Liver (tissue), 9 donors: Measurements from ENCODE around the gene BICDL1. TPM values are rescaled to one million over a fixed set of nuclear protein-coding genes. Genes with fewer than 3 reads are reported as not detected.

Experiments
- DNase-seq: peaks from one replicate; pipeline ENCODE4 v3.0.0-alpha.2; 2017; ENCODE audit warnings: low spot score
- H3K27ac ChIP-seq, 2 donors: one replicate each; pipeline ENCODE4 v1.7.0; 2013; ENCODE audit warnings: inconsistent platforms in 2 of 2, low read length in 2 of 2, control low read depth in 1 of 2, low read depth in 1 of 2, mild to moderate bottlenecking in 1 of 2
- H3K27me3 ChIP-seq, 4 donors: one replicate each; pipeline versions ENCODE4 v1.6.1 to v1.7.0; 2013; ENCODE audit warnings: low read length in 3 of 4, inconsistent platforms in 1 of 4, mild to moderate bottlenecking in 1 of 4, moderate library complexity in 1 of 4; ENCODE audit not compliant: control insufficient read depth in 4 of 4, insufficient read depth in 4 of 4
- H3K36me3 ChIP-seq, 4 donors: one replicate each; pipeline versions ENCODE4 v1.6.1 to v1.7.0; 2013; ENCODE audit warnings: low read length in 3 of 4, mild to moderate bottlenecking in 3 of 4, low read depth in 1 of 4, moderate library complexity in 1 of 4; ENCODE audit not compliant: control insufficient read depth in 4 of 4, insufficient read depth in 3 of 4
- H3K4me1 ChIP-seq, 4 donors: one replicate each; pipeline versions ENCODE4 v1.6.1 to v1.7.0; 2013; ENCODE audit warnings: low read length in 3 of 4, mild to moderate bottlenecking in 3 of 4, moderate library complexity in 1 of 4; ENCODE audit not compliant: control insufficient read depth in 4 of 4, insufficient read depth in 4 of 4
- H3K4me3 ChIP-seq, 3 donors: one replicate each; pipeline versions ENCODE4 v1.6.1 to v1.7.0; 2013; ENCODE audit warnings: low read length in 3 of 3, control low read depth in 1 of 3, low read depth in 1 of 3, mild to moderate bottlenecking in 1 of 3
- H3K9ac ChIP-seq, 2 donors: one replicate each; pipeline ENCODE4 v1.7.0; 2013; ENCODE audit warnings: low read length in 2 of 2, mild to moderate bottlenecking in 2 of 2, moderate library complexity in 2 of 2, control low read depth in 1 of 2, low read depth in 1 of 2
- H3K9me3 ChIP-seq, 4 donors: one replicate each; pipeline versions ENCODE4 v1.6.1 to v1.7.0; 2013; ENCODE audit warnings: low read length in 3 of 4; ENCODE audit not compliant: control insufficient read depth in 4 of 4
- ATF3 ChIP-seq: IDR thresholded peaks from 2 replicates; pipeline ENCODE4 v1.6.1; 2016; ENCODE audit warnings: antibody characterized with exemption
- CTCF ChIP-seq: fragments of 150-350 bp; IDR thresholded peaks from 2 replicates; pipeline ENCODE4 v1.5.1; 2017; ENCODE audit warnings: improper control_type of control experiment, low read depth, low read length; ENCODE audit not compliant: missing input control
- EGR1 ChIP-seq, 2 donors: IDR thresholded peaks; 2 replicates each; pipeline ENCODE4 v1.6.1; 2016 to 2018; ENCODE audit warnings: antibody characterized with exemption in 2 of 2, low read depth in 2 of 2
- FOXA1 ChIP-seq: IDR thresholded peaks from 2 replicates; pipeline ENCODE4 v1.6.1; 2016; ENCODE audit warnings: antibody characterized with exemption
- FOXA2 ChIP-seq: IDR thresholded peaks from 2 replicates; pipeline ENCODE4 v1.6.1; 2016; ENCODE audit warnings: antibody characterized with exemption
- GABPA ChIP-seq, 2 donors: IDR thresholded peaks in 1 of 2; conservative IDR thresholded peaks in 1 of 2; 2 replicates each; pipeline ENCODE4 v1.6.1; 2016; ENCODE audit warnings: antibody characterized with exemption in 2 of 2, mild to moderate bottlenecking in 1 of 2, moderate library complexity in 1 of 2
- HNF4A ChIP-seq, 2 donors: conservative IDR thresholded peaks; 2 replicates each; pipeline ENCODE4 v1.6.1; 2016; ENCODE audit warnings: antibody characterized with exemption in 2 of 2, mild to moderate bottlenecking in 2 of 2
- JUND ChIP-seq, 2 donors: IDR thresholded peaks; 2 replicates each; pipeline ENCODE4 v1.6.1; 2016; ENCODE audit warnings: antibody characterized with exemption in 2 of 2
- NR2F2 ChIP-seq: IDR thresholded peaks from 2 replicates; pipeline ENCODE4 v1.6.1; 2016; ENCODE audit warnings: antibody characterized with exemption
- RAD21 ChIP-seq, 2 donors: IDR thresholded peaks; 2 replicates each; pipeline ENCODE4 v1.6.1; 2016; ENCODE audit warnings: antibody characterized with exemption in 2 of 2, mild to moderate bottlenecking in 2 of 2
- REST ChIP-seq: IDR thresholded peaks from 2 replicates; pipeline ENCODE4 v1.6.1; 2016; ENCODE audit warnings: antibody characterized with exemption, mild to moderate bottlenecking
- RXRA ChIP-seq, 2 donors: IDR thresholded peaks; 2 replicates each; pipeline ENCODE4 v1.6.1; 2017 to 2018; ENCODE audit warnings: antibody characterized with exemption in 2 of 2, mild to moderate bottlenecking in 1 of 2
- SP1 ChIP-seq: IDR thresholded peaks from 2 replicates; pipeline ENCODE4 v1.6.1; 2018; ENCODE audit warnings: antibody characterized with exemption, mild to moderate bottlenecking
- TAF1 ChIP-seq: conservative IDR thresholded peaks from 2 replicates; pipeline ENCODE4 v1.6.1; 2016; ENCODE audit warnings: antibody characterized with exemption, mild to moderate bottlenecking
- YY1 ChIP-seq: IDR thresholded peaks from 2 replicates; pipeline ENCODE4 v1.6.1; 2016; ENCODE audit warnings: antibody characterized with exemption, mild to moderate bottlenecking
- ZBTB33 ChIP-seq: IDR thresholded peaks from 2 replicates; pipeline ENCODE4 v1.6.1; 2016; ENCODE audit warnings: antibody characterized with exemption
- WGBS: extraction: QIAGEN DNeasy Blood & Tissue Kit; methylation state at CpG from one replicate; pipeline ENCODE4 v1.1.7; 2013; 5-methylcytosine and 5-hydroxymethylcytosine counted together
- polyA plus RNA-seq, 2 donors: library from polyadenylated mRNA; stranded (reverse) in 1 of 2; unstranded in 1 of 2; fragments of 200-250 nt in 1 of 2; fragments of >200 nt in 1 of 2; fragmentation: Nextera tagmentation in 1 of 2; extraction: Ambion mirVana in 1 of 2; gene quantifications; one replicate each; pipeline versions ENCODE4 v1.2.1 to v1.2.3, GENCODE V29; 2013 to 2015
- total RNA-seq, 2 donors: library from RNA; depleted of rRNA; stranded (reverse); fragments of >200 nt; gene quantifications; one replicate each; pipeline ENCODE4 v1.2.3, GENCODE V29; 2014
- TF ChIP-seq, protein P1 (sequence below): IDR thresholded peaks from 2 replicates; pipeline ENCODE4 v1.6.1; 2016; ENCODE audit warnings: antibody characterized with exemption
- donor health status: healthy.
- donor health status: healthy.
- donor health status: healthy.
- donor health status: healthy.
- donor health status: healthy.

Gene BICDL1
- total and polyA plus RNA-seq, 4 donors = 0.65 to 3.8 (median 2.3) TPM

DNA sequence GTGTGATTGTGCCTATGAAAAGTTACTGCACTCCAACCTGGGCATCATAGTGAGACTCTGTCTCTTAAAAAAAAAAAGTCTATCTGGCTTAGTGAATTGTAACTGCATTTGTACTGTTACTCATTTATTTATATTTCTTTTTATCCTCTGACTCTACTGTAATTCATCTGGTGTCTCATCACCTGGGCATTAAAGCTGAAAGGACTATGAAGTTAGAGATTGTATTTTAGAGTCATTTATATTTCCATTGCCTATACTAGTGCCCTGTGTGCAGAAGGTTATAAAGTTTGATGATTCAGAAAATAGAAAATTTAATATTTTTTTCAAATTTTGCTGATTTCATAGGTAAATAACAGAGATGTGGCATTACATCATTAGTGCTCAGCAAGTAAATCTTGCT lies 30.2 kb downstream of the BICDL1 start:
- no peak for TF ChIP-seq EGR1 (IDR thresholded peaks at IDR 0.05; ENCODE audit: low read depth in 2 of 2)
- no peak for TF ChIP-seq SP1
- no peak for TF ChIP-seq CTCF
- no peak for TF ChIP-seq FOXA2
- TF ChIP-seq TAF1 = no peak
- no peak for TF ChIP-seq RAD21 (IDR thresholded peaks at IDR 0.05)
- no peak for TF ChIP-seq FOXA1
- TF ChIP-seq YY1 = no peak
- TF ChIP-seq ATF3 = no peak
- TF ChIP-seq GABPA (IDR thresholded peaks at IDR 0.05 in 1 of 2, conservative IDR thresholded peaks at IDR 0.05 in 1 of 2) = no peak
- no peak for TF ChIP-seq RXRA (IDR thresholded peaks at IDR 0.05)
- no peak for TF ChIP-seq HNF4A (conservative IDR thresholded peaks at IDR 0.05)
- no peak for DNase-seq
- Histone ChIP-seq H3K36me3 (no peaks in the 10 kb centered on the region), H3K27me3 (no peaks in the 10 kb centered on the region), H3K27ac (no peak overlapping the region), H3K4me3 (no peak overlapping the region), H3K9ac (no peak overlapping the region), H3K9me3 (peaks cover 0 to 3% (median 0%) of the 10 kb centered on the region in 4 donors), H3K4me1 (no peaks in the 10 kb centered on the region)

DNA sequence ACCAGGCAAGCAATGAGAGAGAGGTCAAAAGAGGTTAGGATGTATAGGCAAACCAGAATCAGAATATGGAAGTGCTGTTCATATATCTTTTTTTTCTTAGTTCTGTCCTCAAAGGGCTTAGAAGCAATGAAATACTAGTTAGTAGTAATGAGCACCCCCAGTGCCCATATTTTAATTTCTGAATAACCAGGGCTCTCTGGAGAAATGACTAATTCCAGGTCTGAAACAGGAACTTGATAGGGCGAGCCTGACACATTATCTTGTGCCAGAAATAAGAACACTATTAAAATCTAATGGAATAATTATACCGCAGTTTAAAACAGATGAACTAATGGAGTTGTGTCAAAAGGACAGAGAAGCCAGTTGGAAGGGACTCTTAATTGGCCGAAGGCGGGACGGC lies 30.9 kb downstream of the BICDL1 start:
- no peak for DNase-seq
- H3K36me3 ChIP-seq = no peaks in the 10 kb centered on the region
- WGBS = 94% methylated on average over 5 of the region's 5 CpGs
- H3K4me1 ChIP-seq = no peaks in the 10 kb centered on the region
- no peak overlapping the region for H3K27ac ChIP-seq
- no peak for TF ChIP-seq JUND (IDR thresholded peaks at IDR 0.05)
- no peak for TF ChIP-seq NR2F2
- TF ChIP-seq SP1 = no peak
- no peak for TF ChIP-seq TAF1
- no peak for TF ChIP-seq REST
- TF ChIP-seq ZBTB33 = no peak
- no peak for TF ChIP-seq CTCF
- TF ChIP-seq EGR1 (IDR thresholded peaks at IDR 0.05; ENCODE audit: low read depth in 2 of 2) = no peak
- no peak for TF ChIP-seq FOXA2
- no peak for TF ChIP-seq FOXA1
- TF ChIP-seq, protein P1, sequence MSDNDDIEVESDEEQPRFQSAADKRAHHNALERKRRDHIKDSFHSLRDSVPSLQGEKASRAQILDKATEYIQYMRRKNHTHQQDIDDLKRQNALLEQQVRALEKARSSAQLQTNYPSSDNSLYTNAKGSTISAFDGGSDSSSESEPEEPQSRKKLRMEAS = no peak
- no peak overlapping the region for H3K9ac ChIP-seq
- H3K9me3 ChIP-seq = peaks cover 0 to 3% (median 0%) of the 10 kb centered on the region in 4 donors
- H3K4me3 ChIP-seq = no peak overlapping the region
- H3K27me3 ChIP-seq = no peaks in the 10 kb centered on the region
